Karpas-422 (cell line): Measurements from ENCODE around the gene TRPC4AP. TPM values are rescaled to one million over a fixed set of nuclear protein-coding genes. Genes with fewer than 3 reads are reported as not detected.

Experiments used
- DNase-seq: peaks from one replicate; pipeline ENCODE4 v3.0.0-alpha.2; 2015
- H2AFZ ChIP-seq: fragments of 200-600 bp; sonication (generic); 2 replicates; pipeline ENCODE4 v1.6.1; 2014; ENCODE audit warnings: antibody characterized with exemption, low read length, mixed read lengths
- H3K27ac ChIP-seq: fragments of 200-600 bp; sonication (generic); 2 replicates; pipeline ENCODE4 v1.5.1; 2014; ENCODE audit warnings: mild to moderate bottlenecking, low read length, moderate library complexity
- H3K27me3 ChIP-seq: fragments of 200-600 bp; sonication (generic); 2 replicates; pipeline ENCODE4 v1.6.1; 2014; ENCODE audit warnings: low read length, mixed read lengths
- H3K36me3 ChIP-seq: fragments of 200-600 bp; sonication (generic); 2 replicates; pipeline ENCODE4 v1.6.1; 2014; ENCODE audit warnings: low read length, mixed read lengths; ENCODE audit not compliant: insufficient read depth
- H3K4me1 ChIP-seq: fragments of 200-600 bp; sonication (generic); 2 replicates; pipeline ENCODE4 v1.6.1; 2014; ENCODE audit warnings: mild to moderate bottlenecking, low read length, mixed read lengths
- H3K4me2 ChIP-seq: fragments of 200-600 bp; sonication (generic); 2 replicates; pipeline ENCODE4 v1.6.1; 2014; ENCODE audit warnings: low read length, low read depth, mild to moderate bottlenecking; ENCODE audit not compliant: poor library complexity, severe bottlenecking
- H3K4me3 ChIP-seq: fragments of 200-600 bp; sonication (generic); 2 replicates; pipeline ENCODE4 v1.5.1; 2014; ENCODE audit warnings: mild to moderate bottlenecking, antibody characterized with exemption, low read length, mixed read lengths
- H3K79me2 ChIP-seq: fragments of 200-600 bp; sonication (generic); 2 replicates; pipeline ENCODE4 v1.6.1; 2014; ENCODE audit warnings: mild to moderate bottlenecking, low read length, mixed read lengths
- H3K9ac ChIP-seq: fragments of 200-600 bp; sonication (generic); 2 replicates; pipeline ENCODE4 v1.6.0; 2014; ENCODE audit warnings: low read length
- H3K9me2 ChIP-seq: fragments of 200-600 bp; sonication (generic), shearing (Covaris generic); replicated peaks from 2 replicates; pipeline ENCODE4 v1.6.0; 2014; ENCODE audit warnings: mild to moderate bottlenecking, low read length, moderate library complexity; ENCODE audit not compliant: insufficient read depth
- H3K9me3 ChIP-seq: fragments of 300-700, 200-600 bp; sonication (generic); 2 replicates; pipeline ENCODE4 v1.6.1; 2014; ENCODE audit warnings: low read length, mixed read lengths
- H4K20me1 ChIP-seq: fragments of 200-600 bp; sonication (generic); 2 replicates; pipeline ENCODE4 v1.6.1; 2014; ENCODE audit warnings: mild to moderate bottlenecking, antibody characterized with exemption, low read length, low read depth; ENCODE audit not compliant: insufficient read depth
- total RNA-seq: library from RNA; depleted of rRNA; stranded (reverse); fragments of >200 nt; shearing (Covaris generic); gene quantifications from 2 replicates; pipeline ENCODE4 v1.2.3, GENCODE V29; 2014; ENCODE audit warnings: low replicate concordance

TRPC4AP gene
- total RNA-seq, 1 experiment from 2014 or later, result 30.3 TPM

- peaks cover 4% of the 10 kb centered on the region; the same call in 1 of the 2 replicates for H3K4me1 ChIP-seq
- H3K4me3 ChIP-seq, result no peak overlapping the region
- H3K27me3 ChIP-seq, result no peaks in the 10 kb centered on the region
- no peak overlapping the region for H3K4me2 ChIP-seq
- H3K27ac ChIP-seq, result no peak overlapping the region
- no peaks in the 10 kb centered on the region for H4K20me1 ChIP-seq
- H3K9me3 ChIP-seq, result no peaks in the 10 kb centered on the region
- no peak overlapping the region for H2AFZ ChIP-seq
- no peak overlapping the region for H3K9ac ChIP-seq
- H3K9me2 ChIP-seq, result no peaks in the 10 kb centered on the region
- DNase-seq, result no peak
- no peaks in the 10 kb centered on the region for H3K79me2 ChIP-seq
- H3K36me3 ChIP-seq, result no peaks in the 10 kb centered on the region
These were observed 93.6 kb downstream of the TRPC4AP start for GRCh38 chr20:34999021-34999451.

DNA sequence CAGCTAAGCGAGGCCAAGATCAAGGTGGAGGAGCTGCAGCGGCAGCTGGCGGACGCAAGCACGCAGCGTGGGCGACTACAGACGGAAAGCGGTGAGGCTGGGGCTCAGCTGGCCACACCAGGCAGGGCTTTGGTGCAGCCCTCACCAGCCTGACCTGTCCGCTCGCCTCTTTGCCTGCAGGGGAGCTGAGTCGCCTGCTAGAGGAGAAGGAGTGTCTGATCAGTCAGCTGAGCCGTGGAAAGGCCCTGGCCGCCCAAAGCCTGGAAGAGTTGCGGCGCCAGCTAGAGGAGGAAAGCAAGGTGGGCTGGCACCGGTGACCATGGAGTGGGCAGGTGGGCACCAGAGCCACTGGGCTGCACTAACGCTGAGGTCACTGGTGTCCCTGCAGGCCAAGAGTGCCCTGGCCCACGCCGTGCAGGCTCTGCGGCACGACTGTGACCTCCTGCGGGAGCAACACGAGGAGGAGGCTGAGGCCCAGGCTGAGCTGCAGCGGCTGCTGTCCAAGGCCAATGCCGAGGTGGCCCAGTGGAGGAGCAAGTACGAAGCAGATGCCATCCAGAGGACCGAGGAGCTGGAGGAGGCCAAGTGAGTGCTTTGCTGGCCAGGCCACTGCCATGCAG is 94.2 kb downstream of the TRPC4AP start:
- no peaks in the 10 kb centered on the region for H3K27me3 ChIP-seq
- H4K20me1 ChIP-seq, result no peaks in the 10 kb centered on the region
- H3K79me2 ChIP-seq, result no peaks in the 10 kb centered on the region
- no peak for DNase-seq
- no peak overlapping the region for H3K27ac ChIP-seq
- H3K4me1 ChIP-seq, result peaks cover 4% of the 10 kb centered on the region; the same call in 1 of the 2 replicates
- H3K9ac ChIP-seq, result no peak overlapping the region
- no peaks in the 10 kb centered on the region for H3K9me3 ChIP-seq
- no peaks in the 10 kb centered on the region for H3K36me3 ChIP-seq
- no peaks in the 10 kb centered on the region for H3K9me2 ChIP-seq
- no peak overlapping the region for H3K4me2 ChIP-seq
- no peak overlapping the region for H2AFZ ChIP-seq
- no peak overlapping the region for H3K4me3 ChIP-seq

DNA sequence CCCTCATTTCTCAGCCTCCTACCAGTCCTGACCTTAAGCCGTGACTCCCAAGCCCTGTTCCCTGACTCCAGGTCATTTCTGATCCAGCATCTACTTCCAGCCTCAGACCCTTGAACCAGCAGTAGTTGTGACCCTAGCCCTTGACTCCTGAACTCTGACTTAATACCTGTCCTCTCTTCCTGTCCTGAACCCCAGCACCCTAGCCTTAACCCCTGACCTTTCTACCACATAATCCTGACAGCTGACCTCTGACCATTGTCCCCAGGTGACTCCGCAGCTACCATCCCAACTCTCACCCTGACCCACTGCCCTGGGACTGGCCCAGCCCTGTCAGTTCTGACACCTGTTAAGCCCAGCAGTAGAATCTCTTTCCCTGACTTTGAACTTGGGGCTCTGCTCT is 94.8 kb downstream of the TRPC4AP start:
- H3K27ac ChIP-seq, result no peak overlapping the region
- peaks cover 4% of the 10 kb centered on the region; the same call in 1 of the 2 replicates for H3K4me1 ChIP-seq
- H2AFZ ChIP-seq, result no peak overlapping the region
- H3K9me3 ChIP-seq, result no peaks in the 10 kb centered on the region
- no peaks in the 10 kb centered on the region for H4K20me1 ChIP-seq
- H3K4me3 ChIP-seq, result no peak overlapping the region
- H3K36me3 ChIP-seq, result no peaks in the 10 kb centered on the region
- no peak for DNase-seq
- H3K9me2 ChIP-seq, result no peaks in the 10 kb centered on the region
- H3K4me2 ChIP-seq, result no peak overlapping the region
- H3K9ac ChIP-seq, result no peak overlapping the region
- H3K27me3 ChIP-seq, result no peaks in the 10 kb centered on the region
- H3K79me2 ChIP-seq, result no peaks in the 10 kb centered on the region

DNA sequence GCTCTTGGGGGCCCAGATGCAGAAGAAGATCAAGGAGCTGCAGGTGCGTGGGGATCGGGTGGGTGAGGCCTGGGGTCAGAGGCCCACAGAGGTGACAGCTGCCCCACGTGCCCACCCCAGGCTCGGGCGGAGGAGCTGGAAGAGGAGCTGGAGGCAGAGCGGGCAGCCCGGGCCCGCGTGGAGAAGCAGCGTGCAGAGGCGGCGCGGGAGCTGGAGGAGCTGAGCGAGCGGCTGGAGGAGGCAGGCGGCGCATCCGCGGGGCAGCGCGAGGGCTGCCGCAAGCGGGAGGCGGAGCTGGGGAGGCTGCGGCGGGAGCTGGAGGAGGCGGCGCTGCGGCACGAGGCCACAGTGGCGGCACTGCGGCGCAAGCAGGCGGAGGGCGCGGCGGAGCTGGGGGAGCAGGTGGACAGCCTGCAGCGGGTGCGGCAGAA is 95.5 kb downstream of the TRPC4AP start:
- no peaks in the 10 kb centered on the region for H3K79me2 ChIP-seq
- no peak for DNase-seq
- H3K9me3 ChIP-seq, result no peaks in the 10 kb centered on the region
- H3K4me1 ChIP-seq, result peaks cover 4% of the 10 kb centered on the region; the same call in 1 of the 2 replicates
- no peak overlapping the region for H3K27ac ChIP-seq
- no peak overlapping the region for H3K9ac ChIP-seq
- H3K9me2 ChIP-seq, result no peaks in the 10 kb centered on the region
- H2AFZ ChIP-seq, result no peak overlapping the region
- no peaks in the 10 kb centered on the region for H4K20me1 ChIP-seq
- no peaks in the 10 kb centered on the region for H3K27me3 ChIP-seq
- H3K4me2 ChIP-seq, result no peak overlapping the region
- H3K4me3 ChIP-seq, result no peak overlapping the region
- H3K36me3 ChIP-seq, result no peaks in the 10 kb centered on the region

- Histone ChIP-seq H3K27ac (no peak overlapping the region), H3K9ac (no peak overlapping the region), H3K9me3 (no peaks in the 10 kb centered on the region), H3K4me2 (no peak overlapping the region), H2AFZ (no peak overlapping the region), H3K36me3 (no peaks in the 10 kb centered on the region), H3K9me2 (no peaks in the 10 kb centered on the region), H3K27me3 (no peaks in the 10 kb centered on the region), H3K4me3 (no peak overlapping the region), H4K20me1 (no peaks in the 10 kb centered on the region), H3K4me1 (peaks cover 4% of the 10 kb centered on the region; the same call in 1 of the 2 replicates), H3K79me2 (no peaks in the 10 kb centered on the region)
- DNase-seq, result no peak
These were observed 96.2 kb downstream of the TRPC4AP start for GRCh38 chr20:34996243-34997028.

- H4K20me1 ChIP-seq, result no peaks in the 10 kb centered on the region
- no peak overlapping the region for H3K4me2 ChIP-seq
- H3K27me3 ChIP-seq, result no peaks in the 10 kb centered on the region
- H3K9me3 ChIP-seq, result no peaks in the 10 kb centered on the region
- no peak overlapping the region for H3K9ac ChIP-seq
- no peaks in the 10 kb centered on the region for H3K9me2 ChIP-seq
- H3K4me1 ChIP-seq, result peaks cover 1% of the 10 kb centered on the region; the same call in 1 of the 2 replicates
- H3K79me2 ChIP-seq, result no peaks in the 10 kb centered on the region
- no peaks in the 10 kb centered on the region for H3K36me3 ChIP-seq
- DNase-seq, result no peak
- H3K27ac ChIP-seq, result no peak overlapping the region
- no peak overlapping the region for H3K4me3 ChIP-seq
- no peak overlapping the region for H2AFZ ChIP-seq
These were observed 96.9 kb downstream of the TRPC4AP start for GRCh38 chr20:34995696-34996095.

GRCh38 chr20:34995192-34995591 is 97.4 kb downstream of the TRPC4AP start:
- Histone ChIP-seq H3K27ac (no peak overlapping the region), H3K4me1 (no peaks in the 10 kb centered on the region), H4K20me1 (no peaks in the 10 kb centered on the region), H3K4me2 (no peak overlapping the region), H3K79me2 (no peaks in the 10 kb centered on the region), H3K27me3 (no peaks in the 10 kb centered on the region), H3K36me3 (no peaks in the 10 kb centered on the region), H3K9me2 (no peaks in the 10 kb centered on the region), H2AFZ (no peak overlapping the region), H3K4me3 (no peak overlapping the region), H3K9ac (no peak overlapping the region), H3K9me3 (no peaks in the 10 kb centered on the region)
- no peak for DNase-seq

DNA sequence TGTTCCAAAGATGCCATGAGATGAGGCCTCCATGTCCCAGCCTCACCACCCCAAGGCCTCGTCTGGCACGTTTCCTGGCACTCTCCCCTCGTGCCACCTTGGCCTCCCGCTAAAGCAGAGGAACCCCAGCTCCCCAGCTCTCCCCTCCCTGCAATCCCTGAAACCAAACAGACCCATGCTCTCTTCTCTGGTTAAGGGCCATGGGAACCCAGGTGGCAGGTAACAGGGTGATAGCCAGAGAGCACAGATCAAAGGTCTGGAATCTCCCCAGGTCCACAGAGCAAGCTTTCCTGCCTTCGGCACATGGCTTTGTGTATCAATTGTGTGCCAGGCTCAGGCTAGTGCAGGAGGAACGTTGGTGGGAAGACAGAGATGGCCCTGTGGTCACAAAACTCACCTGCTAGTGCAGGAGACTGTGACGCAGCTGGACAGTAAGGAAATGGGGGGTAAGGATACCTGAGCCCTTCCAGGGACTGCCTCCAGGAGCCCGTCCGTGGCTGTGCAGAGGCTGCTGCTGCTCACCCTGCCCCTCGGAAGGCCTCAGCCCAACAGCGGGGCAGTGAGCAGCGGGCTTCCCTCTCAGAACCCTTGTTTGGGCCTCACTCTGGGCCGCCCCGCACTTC is 98.0 kb downstream of the TRPC4AP start:
- no peak for DNase-seq
- no peak overlapping the region for H3K4me2 ChIP-seq
- H3K4me1 ChIP-seq, result no peaks in the 10 kb centered on the region
- no peak overlapping the region for H2AFZ ChIP-seq
- H3K36me3 ChIP-seq, result no peaks in the 10 kb centered on the region
- H4K20me1 ChIP-seq, result no peaks in the 10 kb centered on the region
- no peaks in the 10 kb centered on the region for H3K27me3 ChIP-seq
- H3K4me3 ChIP-seq, result no peak overlapping the region
- H3K27ac ChIP-seq, result no peak overlapping the region
- no peaks in the 10 kb centered on the region for H3K9me3 ChIP-seq
- H3K79me2 ChIP-seq, result no peaks in the 10 kb centered on the region
- no peak overlapping the region for H3K9ac ChIP-seq
- H3K9me2 ChIP-seq, result no peaks in the 10 kb centered on the region
